ENCODE data around the gene KASH5. TPM values are rescaled to one million over a fixed set of nuclear protein-coding genes. Genes with fewer than 3 reads are reported as not detected.

KASH5 gene
- total and polyA plus RNA-seq, 2 of the 8 experiments (the other 6 are each of a cell fraction or from before 2014, with no cell fraction given): 0.05 to 0.19 TPM

DNA sequence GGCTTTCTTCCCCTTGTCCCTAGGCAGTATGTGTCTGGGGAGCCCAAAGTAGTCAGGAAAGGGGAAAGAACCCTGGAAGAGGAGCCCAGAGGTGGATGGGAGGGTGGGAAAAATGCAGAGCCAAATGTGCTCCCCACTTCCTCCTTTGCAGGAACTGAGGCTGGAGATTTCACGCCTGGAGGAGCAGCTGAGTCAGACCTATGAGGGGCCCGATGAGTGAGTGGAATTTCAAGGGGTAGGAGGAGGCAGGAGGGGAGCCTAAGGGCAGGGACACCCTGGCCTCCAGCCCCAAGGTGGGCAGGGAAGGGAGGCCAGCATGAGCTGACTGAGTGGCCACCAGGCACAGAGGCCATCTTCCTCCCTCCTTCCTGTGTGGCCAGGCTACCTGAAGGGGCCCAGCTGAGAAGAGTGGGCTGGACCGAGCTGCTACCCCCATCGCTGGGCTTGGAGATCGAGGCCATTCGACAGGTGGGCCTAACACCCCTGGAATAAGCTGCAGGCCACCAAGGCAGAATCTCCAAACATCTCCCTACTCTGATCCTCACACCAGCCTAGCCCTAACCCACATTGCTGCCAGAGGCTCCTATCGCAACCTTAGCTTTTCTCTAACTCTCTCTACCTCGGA, 20.9 kb downstream of the KASH5 start:
- WGBS, 2 experiments (ENCODE audit: extremely low coverage in 1 of 2, insufficient coverage in 1 of 2, insufficient read length in 1 of 2, insufficient replicate concordance in 2 of 2, low coverage in 1 of 2, low lambda C conversion rate in 2 of 2, missing lambda C conversion rate in 1 of 2): 78% methylated on average over 8 of the region's 8 CpGs; no CpG with 5 or more reads in 1 of the 2 experiments
- Histone ChIP-seq H3K23me2 (ENCODE audit: low read depth, low read length) (no peaks in the 10 kb centered on the region), H4K5ac (ENCODE audit: insufficient read length, low read depth, low read length) (no peak overlapping the region), H3K23ac (ENCODE audit: insufficient read length) (no peak overlapping the region), H3K27me3 (replicated peaks in 1 of 4; ENCODE audit: control insufficient read depth in 3 of 4, extremely low read depth in 1 of 4, insufficient read depth in 3 of 4, low read length in 3 of 4) (no peaks in the 10 kb centered on the region), H3K4me3 (ENCODE audit: extremely low read depth in 1 of 4, insufficient read depth in 2 of 4, low read depth in 3 of 4, low read length in 4 of 4) (no peak overlapping the region), H3K56ac (replicated peaks; ENCODE audit: insufficient read length, low read depth, low read length) (no peak overlapping the region), H3K9ac (replicated peaks in 1 of 4; ENCODE audit: extremely low read depth in 1 of 4, low read depth in 3 of 4, low read length in 3 of 4) (no peak overlapping the region), H2AK5ac (ENCODE audit: low read depth, low read length) (no peak overlapping the region), H3K36me3 (ENCODE audit: control insufficient read depth in 2 of 4, insufficient read depth in 4 of 4, low read length in 3 of 4) (no peaks in the 10 kb centered on the region), H4K8ac (ENCODE audit: extremely low read depth, insufficient read depth, low read length) (no peak overlapping the region), H3K18ac (ENCODE audit: extremely low read depth, low read length) (no peak overlapping the region), H2BK5ac (ENCODE audit: low read depth, low read length) (no peak overlapping the region), H3K4me1 (replicated peaks in 1 of 4; ENCODE audit: control insufficient read depth in 3 of 4, insufficient read depth in 4 of 4, low read length in 3 of 4) (peaks cover 3 to 11% (median 5%) of the 10 kb centered on the region in 4 experiments), H3K4me2 (ENCODE audit: insufficient read depth in 1 of 2, low read depth in 2 of 2, low read length in 2 of 2) (no peak overlapping the region), H3K9me3 (ENCODE audit: insufficient read depth in 2 of 2, low read depth in 1 of 2, low read length in 1 of 2) (no peaks in the 10 kb centered on the region), H2BK12ac (ENCODE audit: low read depth, low read length) (peak overlapping the region; percentile 68; the same call in 1 of the 2 replicates), H3K79me2 (ENCODE audit: control insufficient read depth in 1 of 2, insufficient read depth in 2 of 2, low read length in 2 of 2) (no peaks in the 10 kb centered on the region), H2AFZ (ENCODE audit: low read length) (no peak overlapping the region), H2BK15ac (ENCODE audit: low read length) (peak overlapping the region; percentile 8; the same call in 1 of the 2 replicates), H2BK120ac (replicated peaks; ENCODE audit: low read depth, low read length) (no peak overlapping the region), H3K27ac (ENCODE audit: low read depth, low read length) (no peak overlapping the region), H4K20me1 (replicated peaks in 1 of 2; ENCODE audit: control insufficient read depth in 1 of 2, insufficient read depth in 2 of 2, low read length in 2 of 2) (no peaks in the 10 kb centered on the region), H3K4ac (replicated peaks; ENCODE audit: insufficient read length, low read depth, low read length) (no peak overlapping the region), H3K14ac (ENCODE audit: insufficient read length) (no peak overlapping the region), H3K79me1 (ENCODE audit: low read depth, low read length) (no peaks in the 10 kb centered on the region), H4K91ac (replicated peaks; ENCODE audit: insufficient read length, low read length) (peak overlapping the region; percentile 39), H2BK20ac (ENCODE audit: low read length) (peak overlapping the region; percentile 53; the same call in 1 of the 2 replicates)
- DNase-seq (ENCODE audit: low read depth in 1 of 2, low spot score in 2 of 2) (no peak), FAIRE-seq (no peak)
- POLR2A ChIA-PET (ENCODE audit: partially characterized antibody): interaction anchor here (0.7 to 3.3 kb wide), 6 partner anchors 11 to 83 kb away, joined by 3 to 13 read pairs (median 4); partner anchors contain the start of gene GFY
- CTCF ChIA-PET (ENCODE audit: partially characterized antibody): interaction anchor here (0.9 to 14.7 kb wide), 4 partner anchors 8 to 18 kb away, joined by 4 to 291 read pairs (median 4); no protein-coding TSS in a partner anchor
- no peak for TF ChIP-seq MAFK (IDR thresholded peaks at IDR 0.05; ENCODE audit: low read depth, low read length)
- TF ChIP-seq CBX8 (IDR thresholded peaks at IDR 0.05; ENCODE audit: borderline replicate concordance, low read depth, low read length): no peak
- TF ChIP-seq GTF2F1 (IDR thresholded peaks at IDR 0.05; ENCODE audit: borderline replicate concordance, low read depth, low read length): no peak
- no peak for TF ChIP-seq ZNF274 (IDR thresholded peaks at IDR 0.05; ENCODE audit: borderline replicate concordance, extremely low read depth, low read length)
- TF ChIP-seq, protein P1, sequence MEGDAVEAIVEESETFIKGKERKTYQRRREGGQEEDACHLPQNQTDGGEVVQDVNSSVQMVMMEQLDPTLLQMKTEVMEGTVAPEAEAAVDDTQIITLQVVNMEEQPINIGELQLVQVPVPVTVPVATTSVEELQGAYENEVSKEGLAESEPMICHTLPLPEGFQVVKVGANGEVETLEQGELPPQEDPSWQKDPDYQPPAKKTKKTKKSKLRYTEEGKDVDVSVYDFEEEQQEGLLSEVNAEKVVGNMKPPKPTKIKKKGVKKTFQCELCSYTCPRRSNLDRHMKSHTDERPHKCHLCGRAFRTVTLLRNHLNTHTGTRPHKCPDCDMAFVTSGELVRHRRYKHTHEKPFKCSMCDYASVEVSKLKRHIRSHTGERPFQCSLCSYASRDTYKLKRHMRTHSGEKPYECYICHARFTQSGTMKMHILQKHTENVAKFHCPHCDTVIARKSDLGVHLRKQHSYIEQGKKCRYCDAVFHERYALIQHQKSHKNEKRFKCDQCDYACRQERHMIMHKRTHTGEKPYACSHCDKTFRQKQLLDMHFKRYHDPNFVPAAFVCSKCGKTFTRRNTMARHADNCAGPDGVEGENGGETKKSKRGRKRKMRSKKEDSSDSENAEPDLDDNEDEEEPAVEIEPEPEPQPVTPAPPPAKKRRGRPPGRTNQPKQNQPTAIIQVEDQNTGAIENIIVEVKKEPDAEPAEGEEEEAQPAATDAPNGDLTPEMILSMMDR (IDR thresholded peaks at IDR 0.05; ENCODE audit: control extremely low read depth in 1 of 3, insufficient read depth in 1 of 3, low read depth in 1 of 3, low read length in 3 of 3): no peak
- no peak for TF ChIP-seq TAF1 (IDR thresholded peaks at IDR 0.05; ENCODE audit: low read depth, low read length)
- TF ChIP-seq BRCA1 (IDR thresholded peaks at IDR 0.05; ENCODE audit: low read depth, low read length): no peak
- TF ChIP-seq KDM4A (IDR thresholded peaks at IDR 0.05; ENCODE audit: low read depth, low read length, severe bottlenecking): no peak
- TF ChIP-seq SP2 (IDR thresholded peaks at IDR 0.05; ENCODE audit: low read length): no peak
- no peak for TF ChIP-seq RAD21 (IDR thresholded peaks at IDR 0.05 in 1 of 2, conservative IDR thresholded peaks at IDR 0.05 in 1 of 2; ENCODE audit: low read depth in 2 of 2, low read length in 2 of 2)
